SK-N-SH treated with all-trans-retinoic acid at 6 μM for 48 hours (cell line): ENCODE measurements around the gene GH1.
A peak's percentile ranks its signal among the peaks of the same experiment; 100 is the strongest.

Source experiments
- ATAC-seq: fragments of 200-7000 bp; cut with Tn5 transposase; 3 replicates; pipeline ENCODE4 v1.9.1; 2020; ENCODE audit warnings: mild to moderate bottlenecking, moderate library complexity
- BACH2 ChIP-seq: fragments of 250-450 bp; sonication (Bioruptor Pico); IDR thresholded peaks from 2 replicates; pipeline ENCODE4 v1.9.0; 2021; ENCODE audit warnings: mild to moderate bottlenecking, borderline replicate concordance
- CREB5 ChIP-seq: fragments of 250-450 bp; sonication (Bioruptor Pico); IDR thresholded peaks from 2 replicates; pipeline ENCODE4 v1.5.1; 2020; ENCODE audit warnings: low read depth, mild to moderate bottlenecking, moderate library complexity
- CSDC2 ChIP-seq: fragments of 250-450 bp; sonication (Bioruptor Pico); IDR thresholded peaks from 2 replicates; pipeline ENCODE4 v1.5.0; 2020; ENCODE audit warnings: mild to moderate bottlenecking, moderate library complexity
- CSRNP3 ChIP-seq: fragments of 250-450 bp; sonication (Bioruptor Pico); IDR thresholded peaks from 2 replicates; pipeline ENCODE4 v1.5.1; 2021; ENCODE audit warnings: mild to moderate bottlenecking, moderate library complexity
- ESRRG ChIP-seq: fragments of 250-450 bp; sonication (Bioruptor Pico); IDR thresholded peaks from 2 replicates; pipeline ENCODE4 v1.6.1; 2021; ENCODE audit warnings: mild to moderate bottlenecking
- GLIS3 ChIP-seq: fragments of 250-450 bp; sonication (Bioruptor Pico); IDR thresholded peaks from 2 replicates; pipeline ENCODE4 v1.5.0; 2020; ENCODE audit warnings: mild to moderate bottlenecking, moderate library complexity
- ISL1 ChIP-seq: fragments of 250-450 bp; sonication (Bioruptor Pico); IDR thresholded peaks from 2 replicates; pipeline ENCODE4 v2.1.2; 2022; ENCODE audit warnings: mild to moderate bottlenecking, moderate library complexity
- OSR1 ChIP-seq: fragments of 250-450 bp; sonication (Bioruptor Pico); IDR thresholded peaks from 2 replicates; pipeline ENCODE4 v1.8.0; 2022; ENCODE audit warnings: moderate library complexity, mild to moderate bottlenecking, inconsistent platforms
- PATZ1 ChIP-seq: fragments of 250-450 bp; sonication (Bioruptor Pico); IDR thresholded peaks from 2 replicates; pipeline ENCODE4 v1.8.0; 2020; ENCODE audit warnings: mild to moderate bottlenecking, moderate library complexity, borderline replicate concordance
- RARB ChIP-seq: fragments of 250-450 bp; sonication (Bioruptor Pico); IDR thresholded peaks from 2 replicates; pipeline ENCODE4 v1.8.0; 2021; ENCODE audit warnings: mild to moderate bottlenecking, moderate library complexity
- SNAI2 ChIP-seq: fragments of 250-450 bp; sonication (Bioruptor Pico); IDR thresholded peaks from 2 replicates; pipeline ENCODE4 v1.5.0; 2020; ENCODE audit warnings: mild to moderate bottlenecking, moderate library complexity
- TCF4 ChIP-seq: fragments of 250-450 bp; sonication (Bioruptor Pico); IDR thresholded peaks from 2 replicates; pipeline ENCODE4 v1.8.0; 2021; ENCODE audit warnings: mild to moderate bottlenecking, moderate library complexity, borderline replicate concordance
- TOX ChIP-seq: fragments of 250-450 bp; sonication (Bioruptor Pico); IDR thresholded peaks from 2 replicates; pipeline ENCODE4 v1.8.0; 2021; ENCODE audit warnings: mild to moderate bottlenecking, moderate library complexity, borderline replicate concordance
- ZC3H10 ChIP-seq: fragments of 250-450 bp; sonication (Bioruptor Pico); IDR thresholded peaks from 2 replicates; pipeline ENCODE4 v1.5.1; 2021; ENCODE audit warnings: mild to moderate bottlenecking, moderate library complexity
- ZFP3 ChIP-seq: fragments of 250-450 bp; sonication (Bioruptor Pico); IDR thresholded peaks from 2 replicates; pipeline ENCODE4 v1.5.0; 2020; ENCODE audit warnings: mild to moderate bottlenecking, moderate library complexity
- ZFP30 ChIP-seq: fragments of 450-650 bp; formaldehyde crosslinking; IDR thresholded peaks from 2 replicates; pipeline ENCODE4 v1.5.0; 2022; ENCODE audit warnings: mild to moderate bottlenecking, moderate library complexity
- ZNF565 ChIP-seq: fragments of 450-650 bp; formaldehyde crosslinking; conservative IDR thresholded peaks from 2 replicates; pipeline ENCODE4 v1.5.0; 2020; ENCODE audit warnings: low read depth, mild to moderate bottlenecking, moderate library complexity
- ZNF70 ChIP-seq: fragments of 450-650 bp; formaldehyde crosslinking; IDR thresholded peaks from 2 replicates; pipeline ENCODE4 v1.5.0; 2020; ENCODE audit warnings: mild to moderate bottlenecking, moderate library complexity
- ZNF8 ChIP-seq: fragments of 450-650 bp; formaldehyde crosslinking; IDR thresholded peaks from 2 replicates; pipeline ENCODE4 v1.5.0; 2020; ENCODE audit warnings: mild to moderate bottlenecking, moderate library complexity

Gene GH1

GRCh38 chr17:63962298-63962744 lies 43.7 kb upstream of the GH1 start:
- TF ChIP-seq CSDC2 (CRISPR knock-in tag) = no peak
- no peak for TF ChIP-seq OSR1 (CRISPR knock-in tag)
- no peak for TF ChIP-seq ESRRG
- no peak for TF ChIP-seq SNAI2 (CRISPR knock-in tag)
- TF ChIP-seq ZFP30 (CRISPR knock-in tag) = no peak
- TF ChIP-seq ZNF8 (CRISPR knock-in tag) = no peak
- TF ChIP-seq BACH2 (CRISPR knock-in tag) = no peak
- no peak for TF ChIP-seq CSRNP3 (CRISPR knock-in tag)
- TF ChIP-seq TOX = no peak
- TF ChIP-seq RARB (CRISPR knock-in tag) = no peak
- TF ChIP-seq ISL1 (CRISPR knock-in tag) = no peak
- no peak for TF ChIP-seq PATZ1 (CRISPR knock-in tag)
- no peak for TF ChIP-seq ZC3H10 (CRISPR knock-in tag)
- no peak for TF ChIP-seq ZNF70 (CRISPR knock-in tag)
- TF ChIP-seq ZFP3 = no peak
- ATAC-seq = no peak

GRCh38 chr17:63961355-63962212 lies 42.9 kb upstream of the GH1 start:
- TF ChIP-seq CREB5 (no peak), ZFP3 (no peak), ZFP30 (CRISPR knock-in tag) (no peak), SNAI2 (CRISPR knock-in tag) (no peak), TOX (no peak), GLIS3 (CRISPR knock-in tag) (no peak), OSR1 (CRISPR knock-in tag) (no peak), RARB (CRISPR knock-in tag) (no peak), BACH2 (CRISPR knock-in tag) (no peak)
- ATAC-seq = peak; percentile 34; the same call in 2 of the 3 replicates

GRCh38 chr17:63960430-63960829 lies 41.8 kb upstream of the GH1 start:
- TF ChIP-seq GLIS3 (CRISPR knock-in tag) (no peak), TCF4 (CRISPR knock-in tag) (no peak), ZC3H10 (CRISPR knock-in tag) (no peak), SNAI2 (CRISPR knock-in tag) (no peak), ZNF70 (CRISPR knock-in tag) (no peak), TOX (no peak), BACH2 (CRISPR knock-in tag) (no peak), CREB5 (no peak), ISL1 (CRISPR knock-in tag) (no peak), ESRRG (no peak), ZFP30 (CRISPR knock-in tag) (no peak), ZNF565 (CRISPR knock-in tag) (no peak)
- ATAC-seq = no peak

GRCh38 chr17:63960006-63960405 lies 41.4 kb upstream of the GH1 start:
- no peak for ATAC-seq
- TF ChIP-seq CSDC2 (CRISPR knock-in tag) (no peak), SNAI2 (CRISPR knock-in tag) (no peak), ZNF8 (CRISPR knock-in tag) (no peak), ZFP3 (no peak), PATZ1 (CRISPR knock-in tag) (no peak), ZFP30 (CRISPR knock-in tag) (no peak), OSR1 (CRISPR knock-in tag) (no peak), TCF4 (CRISPR knock-in tag) (no peak), RARB (CRISPR knock-in tag) (no peak)
- TF ChIP-seq, all 23 proteins: peak for 0
